ENCODE data around the gene SH2D7.

SH2D7 gene

DNA sequence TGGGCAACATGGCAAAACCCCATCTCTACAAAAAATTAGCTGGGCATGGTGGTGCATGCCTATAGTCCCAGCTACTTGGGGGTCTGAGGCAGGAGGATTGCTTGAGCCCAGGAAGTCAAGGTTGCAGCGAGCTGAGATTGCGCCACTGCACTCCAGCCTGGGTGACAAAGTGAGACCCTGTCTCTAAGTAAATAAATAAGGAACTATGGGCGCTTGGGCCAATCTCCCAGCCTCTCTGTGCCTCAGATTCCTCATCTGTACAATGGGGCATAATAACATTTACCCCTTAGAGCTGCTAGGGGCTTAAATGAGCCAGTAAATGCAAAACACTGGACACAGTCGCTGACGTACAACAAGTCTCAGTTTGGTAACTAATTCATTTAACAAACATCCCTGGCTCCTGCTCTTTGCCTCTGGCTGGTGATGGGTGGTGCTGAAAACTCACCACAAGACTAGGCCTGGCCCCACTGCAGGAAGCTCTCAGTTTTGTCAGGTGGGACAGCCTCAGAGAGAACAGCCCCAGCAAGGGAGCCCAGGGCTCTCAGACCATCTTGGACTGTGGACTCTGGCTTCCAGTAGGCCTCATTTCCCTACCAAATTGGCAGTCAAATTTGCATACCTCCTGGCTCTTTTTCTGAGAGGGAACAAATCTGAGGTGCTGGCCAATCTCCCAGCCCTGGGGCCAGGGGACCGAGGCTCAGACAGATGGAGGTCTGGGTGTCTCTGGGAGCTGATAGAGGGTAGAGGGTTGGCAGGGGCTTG lies 8.5 kb upstream of the SH2D7 start:
- no peak for DNase-seq (ENCODE audit: low spot score)
- Histone ChIP-seq H3K4me3 (no peak overlapping the region), H3K27ac (no peak overlapping the region)
- TF ChIP-seq, protein P1, sequence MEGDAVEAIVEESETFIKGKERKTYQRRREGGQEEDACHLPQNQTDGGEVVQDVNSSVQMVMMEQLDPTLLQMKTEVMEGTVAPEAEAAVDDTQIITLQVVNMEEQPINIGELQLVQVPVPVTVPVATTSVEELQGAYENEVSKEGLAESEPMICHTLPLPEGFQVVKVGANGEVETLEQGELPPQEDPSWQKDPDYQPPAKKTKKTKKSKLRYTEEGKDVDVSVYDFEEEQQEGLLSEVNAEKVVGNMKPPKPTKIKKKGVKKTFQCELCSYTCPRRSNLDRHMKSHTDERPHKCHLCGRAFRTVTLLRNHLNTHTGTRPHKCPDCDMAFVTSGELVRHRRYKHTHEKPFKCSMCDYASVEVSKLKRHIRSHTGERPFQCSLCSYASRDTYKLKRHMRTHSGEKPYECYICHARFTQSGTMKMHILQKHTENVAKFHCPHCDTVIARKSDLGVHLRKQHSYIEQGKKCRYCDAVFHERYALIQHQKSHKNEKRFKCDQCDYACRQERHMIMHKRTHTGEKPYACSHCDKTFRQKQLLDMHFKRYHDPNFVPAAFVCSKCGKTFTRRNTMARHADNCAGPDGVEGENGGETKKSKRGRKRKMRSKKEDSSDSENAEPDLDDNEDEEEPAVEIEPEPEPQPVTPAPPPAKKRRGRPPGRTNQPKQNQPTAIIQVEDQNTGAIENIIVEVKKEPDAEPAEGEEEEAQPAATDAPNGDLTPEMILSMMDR (IDR thresholded peaks at IDR 0.05), result no peak

DNA sequence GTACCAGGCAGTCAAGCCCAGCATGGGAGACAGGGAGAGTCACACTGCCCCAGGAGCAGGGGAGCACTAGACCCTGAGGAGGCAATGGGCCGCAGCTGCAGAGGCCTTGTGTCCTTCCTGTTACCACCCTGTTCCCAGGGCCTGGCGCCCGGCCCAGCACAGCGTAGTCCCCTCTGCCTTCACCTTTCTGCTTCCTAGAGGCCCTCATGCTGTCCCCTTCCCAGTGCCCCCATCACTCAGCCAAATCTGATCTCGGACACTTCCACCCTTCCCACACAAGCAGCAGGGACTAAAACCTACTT lies 8.0 kb upstream of the SH2D7 start:
- Histone ChIP-seq H3K4me3 (no peak overlapping the region), H3K27ac (no peak overlapping the region)
- TF ChIP-seq, protein P1 (IDR thresholded peaks at IDR 0.05), result no peak
- DNase-seq (ENCODE audit: low spot score), result no peak

DNA sequence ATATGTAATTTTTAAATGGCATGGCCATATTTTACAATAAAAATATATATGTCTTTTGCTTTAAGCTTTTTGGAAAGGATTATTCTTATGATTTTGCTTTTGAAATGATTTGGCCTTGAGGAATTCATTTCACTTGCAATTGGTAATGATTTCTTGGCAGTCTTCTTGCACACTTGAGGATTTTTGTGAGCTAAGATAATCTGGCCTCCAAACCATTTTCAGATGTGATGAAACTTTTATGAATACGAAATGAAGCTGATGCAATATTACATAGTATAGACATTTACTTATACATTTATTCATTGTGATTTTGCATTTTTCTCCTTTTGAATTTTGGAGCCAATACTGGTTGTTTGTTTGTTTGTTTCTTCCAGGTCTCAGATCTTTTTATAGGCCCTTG lies 6.4 kb upstream of the SH2D7 start:
- TF ChIP-seq, protein P1 (IDR thresholded peaks at IDR 0.05), result no peak
- DNase-seq (ENCODE audit: low spot score), result no peak
- H3K27ac ChIP-seq, result no peak overlapping the region
- no peak overlapping the region for H3K4me3 ChIP-seq

DNA sequence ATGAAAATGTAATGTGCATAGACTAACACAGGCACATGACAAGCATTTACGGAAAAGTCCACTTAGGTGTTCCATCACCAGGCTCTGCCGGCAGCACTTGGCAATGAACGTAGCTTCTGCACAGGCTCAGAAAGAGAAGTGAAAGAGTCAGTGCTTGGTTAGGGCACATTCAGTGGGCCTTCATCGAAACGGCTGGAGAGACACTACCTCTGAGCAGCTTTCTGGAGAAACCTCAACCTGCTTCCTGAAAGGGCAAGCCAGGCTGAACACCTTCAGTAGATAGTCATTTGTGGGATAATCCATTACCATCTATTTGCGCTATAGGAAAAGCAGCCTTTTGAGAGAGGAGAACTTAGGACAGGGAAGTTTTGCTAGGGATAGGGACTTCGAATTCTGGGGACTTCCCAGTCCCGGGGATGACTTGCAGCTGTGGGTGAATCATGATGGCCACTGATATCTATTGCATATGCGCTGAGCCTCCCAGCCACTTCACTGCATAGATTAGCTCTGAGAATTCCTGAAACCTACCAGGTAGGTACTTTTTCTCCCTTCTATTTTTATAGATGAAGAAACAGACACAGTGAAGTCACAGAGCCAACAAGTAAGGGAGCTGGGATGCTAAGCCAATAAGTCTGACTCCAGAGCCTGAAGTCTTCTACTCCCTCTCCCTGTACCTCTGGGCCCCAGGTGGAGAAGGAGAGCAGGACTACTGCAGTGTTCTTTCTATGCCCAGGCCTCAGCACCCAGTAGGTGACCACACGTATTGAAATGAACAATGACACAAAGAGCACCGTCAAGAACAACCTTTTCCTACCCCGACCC lies 4.2 kb upstream of the SH2D7 start:
- no peak for DNase-seq (ENCODE audit: low spot score)
- TF ChIP-seq, protein P1 (IDR thresholded peaks at IDR 0.05), result no peak
- Histone ChIP-seq H3K27ac (no peak overlapping the region), H3K4me3 (no peak overlapping the region)

DNA sequence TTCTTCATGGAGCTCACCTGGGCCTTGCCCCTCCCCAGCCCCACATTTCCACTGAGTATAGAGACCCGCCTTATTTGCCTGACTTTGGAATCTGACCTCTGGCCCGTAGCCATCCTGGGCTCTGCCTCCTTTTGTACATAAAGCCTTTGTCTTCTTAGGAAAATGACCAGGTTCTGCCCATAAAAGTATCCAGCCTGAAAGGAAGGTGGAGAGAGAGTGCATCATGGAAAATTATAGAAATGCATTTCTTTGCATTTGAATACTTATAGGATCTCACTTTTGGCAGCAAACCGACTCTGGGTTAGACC lies 3.6 kb upstream of the SH2D7 start:
- H3K27ac ChIP-seq, result no peak overlapping the region
- TF ChIP-seq, protein P1 (IDR thresholded peaks at IDR 0.05), result no peak
- DNase-seq (ENCODE audit: low spot score), result no peak

DNA sequence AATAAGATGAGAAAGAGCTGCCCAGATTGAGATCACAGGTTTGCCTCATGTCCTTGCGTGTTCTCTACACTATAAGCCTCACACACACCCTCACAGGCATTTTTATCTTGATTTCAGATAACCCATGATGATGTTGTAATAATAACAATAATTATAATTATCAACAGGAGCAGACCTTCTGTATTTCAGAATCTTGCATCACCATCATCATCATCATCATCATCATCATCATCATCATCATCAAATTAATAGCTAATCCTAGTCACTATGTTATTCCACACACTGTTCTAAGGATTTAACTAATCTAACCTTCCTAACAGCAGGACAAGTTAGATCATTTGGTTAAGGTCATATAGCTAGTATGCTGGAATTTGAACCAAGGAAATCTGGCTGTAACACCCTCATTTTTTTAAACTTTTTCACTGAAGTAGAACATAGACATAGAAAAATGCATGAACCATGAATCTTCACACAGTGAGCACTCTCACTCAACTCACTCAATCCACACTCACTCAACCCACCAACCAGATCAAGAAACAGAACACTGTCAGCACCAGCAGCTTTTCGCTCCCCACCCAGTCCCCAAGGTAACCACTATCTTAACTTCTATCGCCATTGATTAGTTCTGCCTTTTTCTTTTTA lies 1.8 kb upstream of the SH2D7 start:
- DNase-seq (ENCODE audit: low spot score), result no peak
- TF ChIP-seq, protein P1 (IDR thresholded peaks at IDR 0.05), result no peak
- H3K4me3 ChIP-seq, result no peak overlapping the region
- no peak overlapping the region for H3K27ac ChIP-seq

More for the DNA sequence above, 3.6 kb upstream of the SH2D7 start:
- no peak overlapping the region for H3K4me3 ChIP-seq
